Tibial nerve (tissue), 4 donors: Measurements from ENCODE around the gene PPHLN1. TPM values are rescaled to one million over a fixed set of nuclear protein-coding genes. Genes with fewer than 3 reads are reported as not detected.
A peak's percentile ranks its signal among the peaks of the same experiment; 100 is the strongest.

ENCODE experiments used
- DNase-seq, 2 donors: peaks; one replicate each; pipeline ENCODE4 v3.0.0-alpha.2; 2019; ENCODE audit warnings: low spot score in 2 of 2
- H3K27ac ChIP-seq, 4 donors: fragments of 200-600 bp; sonication (generic) in 3 of 4; one replicate each; pipeline ENCODE4 v1.5.1; 2017 to 2019; ENCODE audit warnings: mild to moderate bottlenecking in 1 of 4
- H3K27me3 ChIP-seq, 2 donors: fragments of 200-600 bp; sonication (generic) in 1 of 2; one replicate each; pipeline versions ENCODE4 v1.5.1 to v1.6.0; 2017 to 2019
- H3K36me3 ChIP-seq, 3 donors: fragments of 200-600 bp; sonication (generic); one replicate each; pipeline ENCODE4 v1.5.1; 2018 to 2019
- H3K4me1 ChIP-seq, 4 donors: fragments of 200-600 bp; sonication (generic) in 3 of 4; one replicate each; pipeline ENCODE4 v1.5.1; 2017 to 2019
- H3K4me3 ChIP-seq, 4 donors: fragments of 200-600 bp; sonication (generic) in 3 of 4; one replicate each; pipeline ENCODE4 v1.5.1; 2017 to 2019; ENCODE audit warnings: mild to moderate bottlenecking in 1 of 4, moderate library complexity in 1 of 4
- H3K9me3 ChIP-seq, 4 donors: fragments of 200-600 bp; sonication (generic) in 3 of 4; one replicate each; pipeline ENCODE4 v1.5.1; 2017 to 2019
- CTCF ChIP-seq, 5 experiments: fragments of 200-600 bp in 3 of 5; fragments of 450-650 bp in 2 of 5; sonication (generic) in 3 of 5; IDR thresholded peaks; one replicate each; pipeline ENCODE4 v1.5.1; 2016 to 2019; ENCODE audit warnings: antibody characterized with exemption in 5 of 5, mild to moderate bottlenecking in 3 of 5, moderate library complexity in 2 of 5
- EP300 ChIP-seq, 2 donors: sonication (generic); formaldehyde crosslinking; IDR thresholded peaks; one replicate each; pipeline ENCODE4 v1.6.1; 2017; ENCODE audit warnings: antibody characterized with exemption in 2 of 2, mild to moderate bottlenecking in 1 of 2
- POLR2A ChIP-seq, 2 donors: fragments of 450-650 bp; IDR thresholded peaks; one replicate each; pipeline ENCODE4 v1.6.1; 2017; ENCODE audit warnings: antibody characterized with exemption in 2 of 2, mild to moderate bottlenecking in 2 of 2, moderate library complexity in 2 of 2
- WGBS, 2 donors: methylation state at CpG; one replicate each; pipeline ENCODE4 v1.1.5; 2018; 5-methylcytosine and 5-hydroxymethylcytosine counted together
- total RNA-seq, 4 donors: library from RNA; depleted of rRNA; stranded (reverse); fragments of >200 nt; gene quantifications; one replicate each; pipeline ENCODE4 v1.1.0, GENCODE V29; 2016

PPHLN1 gene
- total RNA-seq, 4 donors from 2014 or later = 38.6 to 64.5 (median 51.7) TPM

- H3K4me3 ChIP-seq = no peak overlapping the region
Observed at GRCh38 chr12:42475106-42475505, 149.1 kb downstream of the PPHLN1 start.

GRCh38 chr12:42477941-42478340 lies 152.0 kb downstream of the PPHLN1 start:
- TF ChIP-seq CTCF (IDR thresholded peaks at IDR 0.05) (no peak), EP300 (IDR thresholded peaks at IDR 0.05) (no peak), POLR2A (IDR thresholded peaks at IDR 0.05) (no peak)
- no peak for DNase-seq
- Histone ChIP-seq H3K36me3 (no peaks in the 10 kb centered on the region), H3K27ac (no peak overlapping the region), H3K27me3 (no peaks in the 10 kb centered on the region), H3K4me3 (no peak overlapping the region), H3K9me3 (no peaks in the 10 kb centered on the region), H3K4me1 (peaks cover 0 to 56% (median 7%) of the 10 kb centered on the region in 4 donors)
- 56 to 58% methylated on average over 1 of the region's 1 CpG for WGBS, 2 donors

More at GRCh38 chr12:42475106-42475505, 149.1 kb downstream of the PPHLN1 start:
- no peaks in the 10 kb centered on the region for H3K36me3 ChIP-seq
- TF ChIP-seq EP300 (IDR thresholded peaks at IDR 0.05) = no peak
- no peaks in the 10 kb centered on the region for H3K27me3 ChIP-seq
- no peaks in the 10 kb centered on the region for H3K9me3 ChIP-seq
- no peak for DNase-seq
- peaks cover 0 to 57% (median 7%) of the 10 kb centered on the region in 4 donors for H3K4me1 ChIP-seq
- 32% methylated on average over 3 of the region's 3 CpGs for WGBS, 2 donors
- peak overlapping the region in 1 of 4 donors; percentile 6 for H3K27ac ChIP-seq

DNA sequence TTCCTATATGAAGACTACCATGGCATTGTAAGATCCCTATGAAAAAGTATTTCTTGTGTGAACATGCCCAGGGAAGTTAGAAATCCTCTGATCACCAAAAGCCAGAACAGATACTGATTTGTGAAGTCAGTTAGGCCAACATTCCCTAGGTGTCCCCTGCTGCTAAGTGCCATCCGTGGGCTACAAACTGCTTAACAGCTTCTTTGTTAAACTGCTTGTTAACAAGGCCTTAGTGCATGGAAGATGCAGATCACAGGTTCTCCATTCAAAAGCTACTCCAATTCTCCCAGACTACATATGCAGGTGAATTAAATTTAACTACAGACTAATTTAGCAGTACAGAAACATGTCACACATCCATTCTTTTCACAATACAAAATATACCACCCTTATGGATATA lies 155.4 kb downstream of the PPHLN1 start:
- Histone ChIP-seq H3K4me3 (no peak overlapping the region), H3K27me3 (no peaks in the 10 kb centered on the region), H3K9me3 (no peaks in the 10 kb centered on the region), H3K36me3 (no peaks in the 10 kb centered on the region), H3K4me1 (peaks cover 0 to 54% (median 7%) of the 10 kb centered on the region in 4 donors), H3K27ac (peak overlapping the region in 2 of 4 donors; percentile 5 to 92)
- no peak for DNase-seq
- 44 to 67% methylated on average over 1 of the region's 1 CpG for WGBS, 2 donors
- no peak for TF ChIP-seq EP300 (IDR thresholded peaks at IDR 0.05)
- TF ChIP-seq CTCF (IDR thresholded peaks at IDR 0.05) = no peak
- no peak for TF ChIP-seq POLR2A (IDR thresholded peaks at IDR 0.05)

- H3K9me3 ChIP-seq = no peaks in the 10 kb centered on the region
- H3K27ac ChIP-seq = peak overlapping the region; percentile 37 to 92 (median 88)
- H3K4me3 ChIP-seq = peak overlapping the region; percentile 44 to 95 (median 77)
- TF ChIP-seq POLR2A (IDR thresholded peaks at IDR 0.05) (no peak), CTCF (IDR thresholded peaks at IDR 0.05) (no peak), EP300 (IDR thresholded peaks at IDR 0.05) (no peak)
- 30% methylated on average over 18 of the region's 18 CpGs for WGBS, 2 donors
- H3K36me3 ChIP-seq = no peaks in the 10 kb centered on the region
- peaks cover 0 to 62% (median 7%) of the 10 kb centered on the region in 4 donors for H3K4me1 ChIP-seq
- no peaks in the 10 kb centered on the region for H3K27me3 ChIP-seq
- DNase-seq = peak in 1 of 2 donors; percentile 46
Observed at GRCh38 chr12:42482041-42482747, 156.2 kb downstream of the PPHLN1 start.

- Histone ChIP-seq H3K36me3 (no peaks in the 10 kb centered on the region), H3K9me3 (no peaks in the 10 kb centered on the region), H3K27me3 (no peaks in the 10 kb centered on the region), H3K4me3 (peak overlapping the region; percentile 44 to 95 (median 77)), H3K27ac (peak overlapping the region; percentile 37 to 92 (median 88)), H3K4me1 (peaks cover 0 to 63% (median 7%) of the 10 kb centered on the region in 4 donors)
- TF ChIP-seq POLR2A (IDR thresholded peaks at IDR 0.05) (no peak), CTCF (IDR thresholded peaks at IDR 0.05) (peak; percentile 85 to 97 (median 95)), EP300 (IDR thresholded peaks at IDR 0.05) (peak in 1 of 2 donors; percentile 32)
- DNase-seq = peak; percentile 47 to 59
- 1 to 2% methylated on average over 28 to 55 of the region's 83 CpGs for WGBS, 2 donors
Observed at GRCh38 chr12:42482748-42483520, 157.0 kb downstream of the PPHLN1 start.
